Measurements from ENCODE around the gene VPS52. TPM values are rescaled to one million over a fixed set of nuclear protein-coding genes. Genes with fewer than 3 reads are reported as not detected.

The VPS52 gene
- total RNA-seq, 1 experiment from 2014 or later, result 46.2 TPM

- Histone ChIP-seq H4K20me1 (ENCODE audit: insufficient read depth) (no peaks in the 10 kb centered on the region; the same call in 1 of the 2 replicates), H3K9me2 (ENCODE audit: insufficient read depth) (no peaks in the 10 kb centered on the region), H3K79me2 (ENCODE audit: low read depth) (peaks cover 32% of the 10 kb centered on the region), H3F3A (ENCODE audit: insufficient read depth, low read depth) (peaks cover 37% of the 10 kb centered on the region), H3K4me2 (no peak overlapping the region), H3K36me3 (ENCODE audit: low read depth) (peaks cover 4% of the 10 kb centered on the region), H3K27ac (no peak overlapping the region), H3K4me1 (replicated peaks; ENCODE audit: insufficient read depth) (peaks cover 15% of the 10 kb centered on the region), H2AFZ (no peak overlapping the region), H3K4me3 (no peak overlapping the region), H3K9me3 (ENCODE audit: insufficient read depth, low read depth) (no peaks in the 10 kb centered on the region), H3K27me3 (ENCODE audit: insufficient read depth, low read depth) (no peaks in the 10 kb centered on the region)
- BruUV-seq (replicated peaks), result no TSS peak
- POLR2A ChIA-PET (ENCODE audit: unreplicated experiment), result no interaction called here
- TF ChIP-seq CTCF (conservative IDR thresholded peaks at IDR 0.05) (no peak), EZH2 (IDR thresholded peaks at IDR 0.05; ENCODE audit: low read depth) (no peak)
- CTCF ChIA-PET, result no interaction called here
- DNase-seq, result no peak
- intact Hi-C loops (cut with micrococcal nuclease; ENCODE audit: unreplicated experiment), result no loop called here
Measured at GRCh38 chr6:33304216-33304615, 32.5 kb upstream of the VPS52 start.

GRCh38 chr6:33301877-33302276 is 30.2 kb upstream of the VPS52 start:
- no peaks in the 10 kb centered on the region for H3K9me3 ChIP-seq (ENCODE audit: insufficient read depth, low read depth)
- H3K4me3 ChIP-seq, result no peak overlapping the region
- no peaks in the 10 kb centered on the region for H3K27me3 ChIP-seq (ENCODE audit: insufficient read depth, low read depth)
- intact Hi-C loops (cut with micrococcal nuclease; ENCODE audit: unreplicated experiment), result no loop called here
- H3K79me2 ChIP-seq (ENCODE audit: low read depth), result peaks cover 39% of the 10 kb centered on the region
- no TSS peak for BruUV-seq (replicated peaks)
- peak overlapping the region; percentile 22 for H3K4me2 ChIP-seq
- POLR2A ChIA-PET (ENCODE audit: unreplicated experiment), result no interaction called here
- no peaks in the 10 kb centered on the region for H3K9me2 ChIP-seq (ENCODE audit: insufficient read depth)
- H4K20me1 ChIP-seq (ENCODE audit: insufficient read depth), result no peaks in the 10 kb centered on the region; the same call in 1 of the 2 replicates
- H2AFZ ChIP-seq, result no peak overlapping the region
- H3K36me3 ChIP-seq (ENCODE audit: low read depth), result peaks cover 4% of the 10 kb centered on the region
- peak in 1 of 2 experiments; percentile 25 for DNase-seq
- peaks cover 16% of the 10 kb centered on the region for H3K4me1 ChIP-seq (replicated peaks; ENCODE audit: insufficient read depth)
- no peak overlapping the region for H3K27ac ChIP-seq
- CTCF ChIA-PET, result interaction anchor here (1.3 kb wide), 1 partner anchor 24 kb away, joined by 8 read pairs; no protein-coding TSS in a partner anchor
- H3F3A ChIP-seq (ENCODE audit: insufficient read depth, low read depth), result peaks cover 37% of the 10 kb centered on the region
- TF ChIP-seq EZH2 (IDR thresholded peaks at IDR 0.05; ENCODE audit: low read depth), result no peak
- no peak for TF ChIP-seq CTCF (conservative IDR thresholded peaks at IDR 0.05)

DNA sequence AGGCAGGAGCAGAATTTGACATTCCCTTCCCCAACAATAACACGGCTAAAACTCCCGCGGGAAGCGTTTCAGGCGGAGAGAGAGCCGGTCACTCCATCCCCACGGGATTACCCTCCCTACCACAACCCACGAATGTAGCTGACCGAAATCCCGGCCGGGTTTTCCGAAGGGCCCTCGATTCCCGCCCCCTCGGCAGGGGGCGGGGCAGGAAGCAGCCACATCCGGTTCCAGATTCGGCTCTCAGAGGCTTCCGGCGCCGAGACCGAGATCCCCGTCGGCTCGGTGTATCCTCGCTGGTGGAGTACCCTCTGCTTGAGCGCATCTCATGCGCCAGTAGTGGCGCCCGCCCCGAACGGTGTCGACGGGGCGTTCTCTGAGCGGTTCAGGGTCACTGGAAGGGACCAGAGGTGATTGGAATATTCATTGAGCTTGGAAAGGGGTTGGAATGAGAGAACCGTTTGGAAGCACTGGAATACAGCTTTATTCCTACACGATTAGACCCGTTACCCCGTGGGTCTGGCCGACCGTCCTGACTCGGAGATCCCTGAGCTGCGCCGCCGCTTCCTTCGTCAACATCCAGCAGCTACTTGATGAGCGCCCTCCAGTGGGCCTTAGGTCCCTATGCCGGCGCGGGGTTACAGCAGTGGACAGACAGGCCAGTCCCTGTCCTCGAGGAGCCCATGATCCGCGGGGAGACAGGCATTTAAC is 27.7 kb upstream of the VPS52 start:
- peaks cover 37% of the 10 kb centered on the region for H3F3A ChIP-seq (ENCODE audit: insufficient read depth, low read depth)
- no peaks in the 10 kb centered on the region for H3K36me3 ChIP-seq (ENCODE audit: low read depth)
- peak overlapping the region; percentile 88 for H3K27ac ChIP-seq
- H4K20me1 ChIP-seq (ENCODE audit: insufficient read depth), result no peaks in the 10 kb centered on the region
- H3K27me3 ChIP-seq (ENCODE audit: insufficient read depth, low read depth), result no peaks in the 10 kb centered on the region
- peak overlapping the region; percentile 99 for H3K4me2 ChIP-seq
- no peaks in the 10 kb centered on the region for H3K9me2 ChIP-seq (ENCODE audit: insufficient read depth)
- DNase-seq, result peak; percentile 72 to 87
- peak overlapping the region; percentile 71 for H2AFZ ChIP-seq
- peaks cover 54% of the 10 kb centered on the region for H3K79me2 ChIP-seq (ENCODE audit: low read depth)
- TF ChIP-seq CTCF (conservative IDR thresholded peaks at IDR 0.05) (peak; percentile 78), EZH2 (IDR thresholded peaks at IDR 0.05; ENCODE audit: low read depth) (no peak)
- CTCF ChIA-PET, result interaction anchor here (0.5 to 0.8 kb wide), 3 partner anchors 13 to 127 kb away, joined by 3 to 7 read pairs (median 7); no protein-coding TSS in a partner anchor
- peaks cover 23% of the 10 kb centered on the region for H3K4me1 ChIP-seq (replicated peaks; ENCODE audit: insufficient read depth)
- intact Hi-C loops (cut with micrococcal nuclease; ENCODE audit: unreplicated experiment), result loop anchor here (1.0 to 5.0 kb wide), 5 partner anchors 13 to 113 kb away; partner anchors contain the start of genes B3GALT4, KIFC1, PHF1 and RXRB
- no peaks in the 10 kb centered on the region for H3K9me3 ChIP-seq (ENCODE audit: insufficient read depth, low read depth)
- POLR2A ChIA-PET (ENCODE audit: unreplicated experiment), result interaction anchor here (0.6 to 1.6 kb wide), 10 partner anchors 10 to 633 kb away, joined by 3 to 25 read pairs (median 4); partner anchors contain the start of genes WDR46, ZBTB22 and ZBTB9
- peak overlapping the region; percentile 75 for H3K4me3 ChIP-seq
- BruUV-seq (replicated peaks), result TSS peak; percentile 71
